ENCODE data around the gene MRFAP1L1. TPM values are rescaled to one million over a fixed set of nuclear protein-coding genes. Genes with fewer than 3 reads are reported as not detected.

Gene MRFAP1L1
- total and polyA plus RNA-seq, 10 of the 15 experiments (the other 5 are each of a cell fraction or from before 2014, with no cell fraction given): 30.6 to 85.1 (median 52.9) TPM

- TF ChIP-seq RELB (IDR thresholded peaks at IDR 0.05; ENCODE audit: low read depth) (no peak), TARDBP (IDR thresholded peaks at IDR 0.05; ENCODE audit: borderline replicate concordance) (no peak), MXI1 (IDR thresholded peaks at IDR 0.05; ENCODE audit: low read depth, low read length) (no peak), ZBTB33 (IDR thresholded peaks at IDR 0.05) (no peak), SREBF2 (IDR thresholded peaks at IDR 0.05; ENCODE audit: low read length) (no peak), SMC3 (IDR thresholded peaks at IDR 0.05; ENCODE audit: borderline replicate concordance, low read length) (no peak), STAT3 (IDR thresholded peaks at IDR 0.05; ENCODE audit: low read depth, low read length) (no peak), ATF7 (IDR thresholded peaks at IDR 0.05; ENCODE audit: low read depth) (no peak), RELA (IDR thresholded peaks at IDR 0.05; ENCODE audit: borderline replicate concordance, partially characterized antibody) (no peak), RFX5 (IDR thresholded peaks at IDR 0.05; ENCODE audit: low read depth, low read length) (no peak), LARP7 (IDR thresholded peaks at IDR 0.05) (no peak), RBBP5 (conservative IDR thresholded peaks at IDR 0.05) (no peak), ESRRA (IDR thresholded peaks at IDR 0.05; ENCODE audit: low read length) (no peak), MYB (IDR thresholded peaks at IDR 0.05; ENCODE audit: borderline replicate concordance, low read depth, low read length) (no peak), POLR2AphosphoS5 (IDR thresholded peaks at IDR 0.05; ENCODE audit: low read length) (no peak), MYC (IDR thresholded peaks at IDR 0.05; ENCODE audit: insufficient read depth, insufficient read length, insufficient replicate concordance, low read length, severe bottlenecking) (no peak), SREBF1 (IDR thresholded peaks at IDR 0.05; ENCODE audit: low read length) (no peak), POLR2A (IDR thresholded peaks at IDR 0.05; ENCODE audit: low read depth, low read length) (no peak), CREM (IDR thresholded peaks at IDR 0.05; ENCODE audit: low read depth) (no peak), ELK1 (IDR thresholded peaks at IDR 0.05; ENCODE audit: low read depth, low read length) (no peak)
- H2AFZ ChIP-seq (ENCODE audit: control insufficient read depth, low read depth, low read length): no peak overlapping the region
- no peak overlapping the region for H3K27ac ChIP-seq (ENCODE audit: control insufficient read depth, insufficient read depth)
- CTCF ChIA-PET: no interaction called here
- ATAC-seq (no peak), DNase-seq (ENCODE audit: low read depth, low spot score) (no peak), FAIRE-seq (no peak)
- H3K4me3 ChIP-seq: no peak overlapping the region
- H3K9ac ChIP-seq (ENCODE audit: control insufficient read depth, insufficient read depth, low read length): no peak overlapping the region
- H3K4me1 ChIP-seq (ENCODE audit: control insufficient read depth, insufficient read depth, low read length): no peaks in the 10 kb centered on the region
- no peaks in the 10 kb centered on the region; a peak in 1 of 4 replicates for H3K27me3 ChIP-seq (replicated peaks in 1 of 2; ENCODE audit: control insufficient read depth in 2 of 2, insufficient read depth in 2 of 2, low read length in 1 of 2)
- H3K36me3 ChIP-seq (ENCODE audit: control insufficient read depth in 2 of 2, insufficient read depth in 2 of 2, low read length in 1 of 2): no peaks in the 10 kb centered on the region
- SMC1A ChIA-PET (ENCODE audit: uncharacterized antibody, unreplicated experiment): no interaction called here
- WGBS (ENCODE audit: insufficient coverage, insufficient replicate concordance, low lambda C conversion rate, missing lambda C conversion rate): 63% methylated on average over 27 of the region's 27 CpGs
- in situ Hi-C loops (cut with MboI) (no loop called here), intact Hi-C loops (cut with micrococcal nuclease; ENCODE audit: unreplicated experiment) (no loop called here)
- H3K9me3 ChIP-seq (replicated peaks; ENCODE audit: control insufficient read depth, insufficient read depth, low read length): no peaks in the 10 kb centered on the region
- H3K79me2 ChIP-seq (ENCODE audit: control insufficient read depth, insufficient read depth, low read length): no peaks in the 10 kb centered on the region
- BruUV-seq (replicated peaks): no TSS peak
- POLR2A ChIA-PET: no interaction called here
- no peaks in the 10 kb centered on the region for H4K20me1 ChIP-seq (ENCODE audit: control insufficient read depth, insufficient read depth)
- RAD21 ChIA-PET (ENCODE audit: unreplicated experiment): no interaction called here
- H3K4me2 ChIP-seq (ENCODE audit: control insufficient read depth, insufficient read depth): no peak overlapping the region
These were observed 23.9 kb upstream of the MRFAP1L1 start for GRCh38 chr4:6733358-6734164.

All from GM12878 (cell line).